GM18951 (cell line): ENCODE measurements around the gene SHOC2.

Source experiments
- POLR2A ChIP-seq: IDR thresholded peaks from 4 replicates; pipeline ENCODE4 v1.6.1; 2011; ENCODE audit warnings: mild to moderate bottlenecking; ENCODE audit not compliant: insufficient read length, insufficient read depth; ENCODE audit errors: extremely low read depth
- in situ Hi-C: fragments of 300-500 bp; cut with MboI; formaldehyde crosslinking; loops from one replicate; pipeline ENCODE4 v1.12.0; 2022; ENCODE audit warnings: low sequenced_read_pairs, mixed read lengths, inconsistent platforms; ENCODE audit not compliant: unreplicated experiment

Gene SHOC2

GRCh38 chr10:110936757-110937156 lies 17.4 kb downstream of the SHOC2 start:
- in situ Hi-C loops, result no loop called here
- TF ChIP-seq POLR2A, result no peak

DNA sequence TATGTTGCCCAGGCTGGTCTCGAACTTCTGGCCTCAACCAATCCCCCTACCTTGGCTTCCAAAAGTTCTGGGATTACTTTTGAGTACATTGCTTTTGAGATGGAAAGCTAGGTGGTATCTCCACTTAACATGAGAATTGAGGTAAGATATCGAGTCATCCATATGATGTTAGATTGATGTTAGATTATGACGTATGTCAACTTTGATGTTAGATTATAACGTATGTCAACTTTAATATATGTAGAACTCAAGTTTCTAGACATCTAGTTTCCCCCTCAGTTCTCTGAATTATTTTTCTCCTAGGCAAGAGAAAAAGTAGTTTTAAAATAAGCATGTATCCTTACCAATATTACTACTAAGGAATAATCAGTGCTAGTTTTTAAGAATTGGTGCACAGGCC lies 20.0 kb downstream of the SHOC2 start:
- in situ Hi-C loops, result no loop called here
- TF ChIP-seq POLR2A, result no peak

DNA sequence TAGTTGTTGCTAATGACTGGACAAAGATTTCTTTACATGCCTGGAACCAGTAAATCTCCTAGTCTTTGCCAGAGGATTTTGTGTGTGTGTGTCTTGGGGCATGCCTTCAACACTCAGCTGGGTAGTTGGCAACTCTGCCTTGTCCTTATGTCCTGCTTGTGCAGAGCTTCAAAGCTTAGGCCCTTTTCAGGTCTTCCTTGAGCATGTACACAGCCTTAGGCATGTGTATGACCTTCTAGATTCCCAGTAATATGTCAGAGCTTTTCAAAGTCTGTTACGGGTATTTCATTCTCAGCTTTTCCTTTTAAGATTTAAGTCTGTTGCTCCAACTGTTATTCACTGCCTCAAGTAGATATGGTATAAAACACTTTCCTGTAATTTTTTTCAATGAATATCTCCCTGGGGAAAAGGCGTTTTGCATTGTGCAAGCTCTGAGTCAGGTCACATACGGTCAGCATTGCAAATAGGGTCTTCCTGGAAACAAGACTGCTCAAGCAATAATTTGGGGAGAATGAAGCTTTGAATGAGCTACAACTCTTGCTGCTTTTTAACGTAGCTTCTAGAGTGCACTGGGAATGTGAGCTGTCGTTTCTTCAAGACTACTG lies 25.5 kb downstream of the SHOC2 start:
- no peak for TF ChIP-seq POLR2A

GRCh38 chr10:110946496-110946895 lies 27.1 kb downstream of the SHOC2 start:
- TF ChIP-seq POLR2A, result no peak
- in situ Hi-C loops, result no loop called here

More for the DNA sequence above, 25.5 kb downstream of the SHOC2 start:
- in situ Hi-C loops, result no loop called here

- TF ChIP-seq POLR2A, result no peak
- in situ Hi-C loops, result no loop called here
These were observed 27.7 kb downstream of the SHOC2 start for GRCh38 chr10:110947061-110947595.

- TF ChIP-seq POLR2A, result no peak
- in situ Hi-C loops, result no loop called here
These were observed 32.0 kb downstream of the SHOC2 start for GRCh38 chr10:110951381-110951780.

DNA sequence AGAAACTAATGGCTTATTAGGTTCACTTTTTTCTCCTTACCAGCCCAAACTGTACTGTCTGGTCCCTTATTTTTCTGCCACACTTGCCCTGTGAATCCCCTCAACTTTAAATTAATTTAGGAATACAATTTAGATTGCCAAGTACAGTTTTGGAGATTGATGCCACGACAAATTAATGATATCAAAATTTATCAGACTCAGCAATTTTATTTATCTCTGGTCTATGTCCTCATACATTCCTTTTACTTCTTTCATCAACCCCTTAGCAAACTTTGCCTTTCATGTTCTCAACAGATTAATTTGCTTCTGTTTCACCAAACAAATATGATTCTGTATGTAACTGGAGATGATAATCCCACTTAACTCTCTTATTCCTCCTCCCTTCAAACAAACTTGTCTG lies 38.2 kb downstream of the SHOC2 start:
- no peak for TF ChIP-seq POLR2A
- in situ Hi-C loops, result no loop called here

- TF ChIP-seq POLR2A, result no peak
- in situ Hi-C loops, result no loop called here
These were observed 40.3 kb downstream of the SHOC2 start for GRCh38 chr10:110959379-110960332.

- TF ChIP-seq POLR2A, result no peak
- in situ Hi-C loops, result no loop called here
These were observed 40.9 kb downstream of the SHOC2 start for GRCh38 chr10:110960333-110960712.

DNA sequence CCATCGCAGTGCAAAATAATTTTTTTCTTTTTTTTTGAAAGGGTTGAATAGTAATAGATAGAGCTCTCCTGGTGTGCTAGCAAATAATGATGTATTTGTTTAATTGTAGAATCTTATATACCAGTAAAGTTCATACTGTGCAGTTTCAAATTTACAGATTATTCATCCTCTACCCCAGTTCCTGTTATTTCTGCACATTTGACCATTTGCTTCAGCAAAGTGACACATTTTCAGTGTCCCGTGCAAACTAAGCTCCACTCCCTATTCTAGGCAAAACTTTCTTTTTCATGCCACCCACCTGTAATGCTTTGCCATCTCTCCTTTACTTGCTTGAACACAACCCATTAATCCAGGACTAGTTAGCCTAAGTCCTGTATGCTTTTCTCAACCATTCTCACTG lies 43.0 kb downstream of the SHOC2 start:
- TF ChIP-seq POLR2A, result no peak
- in situ Hi-C loops, result no loop called here

GRCh38 chr10:110963162-110963561 lies 43.8 kb downstream of the SHOC2 start:
- in situ Hi-C loops, result no loop called here
- TF ChIP-seq POLR2A, result no peak

DNA sequence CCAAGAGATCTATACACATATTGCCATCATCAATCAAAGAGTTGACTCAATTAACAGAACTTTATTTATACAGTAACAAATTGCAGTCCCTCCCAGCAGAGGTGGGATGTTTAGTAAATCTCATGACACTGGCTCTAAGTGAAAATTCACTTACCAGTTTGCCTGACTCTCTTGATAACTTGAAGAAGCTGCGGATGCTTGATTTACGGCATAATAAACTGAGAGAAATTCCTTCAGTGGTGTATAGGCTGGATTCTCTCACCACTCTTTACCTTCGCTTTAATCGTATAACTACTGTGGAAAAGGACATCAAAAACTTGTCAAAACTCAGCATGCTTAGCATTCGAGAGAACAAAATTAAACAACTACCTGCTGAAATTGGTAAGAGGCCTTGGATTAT lies 45.3 kb downstream of the SHOC2 start:
- in situ Hi-C loops, result no loop called here
- no peak for TF ChIP-seq POLR2A

- in situ Hi-C loops, result no loop called here
- TF ChIP-seq POLR2A, result no peak
These were observed 45.8 kb downstream of the SHOC2 start for GRCh38 chr10:110965216-110965615.

GRCh38 chr10:110966146-110966545 lies 46.7 kb downstream of the SHOC2 start:
- in situ Hi-C loops, result no loop called here
- no peak for TF ChIP-seq POLR2A
